Measurements from ENCODE around the gene C12orf60.

GRCh38 chr12:14785568-14785967 is 17.9 kb upstream of the C12orf60 start:
- TF ChIP-seq CTCF (IDR thresholded peaks at IDR 0.05; ENCODE audit: low read depth, low read length, poor library complexity, severe bottlenecking) (no peak), EZH2phosphoT487 (IDR thresholded peaks at IDR 0.05; ENCODE audit: borderline replicate concordance, low read length) (no peak)
